ENCODE data around the gene MRPL50. TPM values are rescaled to one million over a fixed set of nuclear protein-coding genes. Genes with fewer than 3 reads are reported as not detected.

MRPL50 gene
- polyA plus RNA-seq (2011; rRNA removed) (37.6 and 42.5 TPM in 2 replicates), polyA plus RNA-seq (2017; fragmentation: RNase III; extraction: RNeasy Plus Mini Kit Qiagen cat#74134 plus additional on column Dnase treatment) (23.7 to 24.7 TPM (median 23.9 TPM) in 3 replicates), polyA minus RNA-seq (2011; rRNA and poly(A)+ RNA removed) (2.1 and 2.7 TPM in 2 replicates)
- 7.7 and 8.3 TPM in 2 replicates for polyA plus RNA-seq (2012; cell fraction: cytosol; rRNA removed)
- polyA plus RNA-seq (2012; cell fraction: nucleus; rRNA removed), result 2.0 and 3.6 TPM in 2 replicates

GRCh38 chr9:101398068-101398929, at the start of gene MRPL50, which contains the start of gene ZNF189:
TSS of gene MRPL50 (minus strand) at chr9:101398618. CDS start at chr9:101398592, 26 bp downstream.
TSS of gene ZNF189 (plus strand) at chr9:101398851. CDS start at chr9:101399157, 306 bp downstream.
- peak within 1 kb of the TSS; percentile 89 to 95 for H3K27ac ChIP-seq
- peaks cover 63% of the 10 kb centered on the region for H3K9me3 ChIP-seq
- FAIRE-seq (no peak), ATAC-seq (peak; percentile 99), DNase-seq (ENCODE audit: low read depth in 1 of 2, low spot score in 1 of 2) (peak; percentile 96 to 98)
- ChIA-PET CTCF (interaction anchor here (1.3 to 2.4 kb wide), 4 partner anchors 10 to 132 kb away, joined by 4 to 17 read pairs (median 4); no protein-coding TSS in a partner anchor), POLR2A (interaction anchor here (0.6 to 1.3 kb wide), 21 partner anchors 10 to 279 kb away, joined by 3 to 12 read pairs (median 5); partner anchors contain the start of gene RNF20)
- peak within 1 kb of the TSS; percentile 95 for H3K4me2 ChIP-seq
- WGBS (ENCODE audit: missing lambda C conversion rate), result 1% methylated on average over 37 of the region's 44 CpGs
- TF ChIP-seq HOXB13 (CRISPR knock-in tag; IDR thresholded peaks at IDR 0.05; ENCODE audit: low read depth) (no peak), POLR2AphosphoS2 (conservative IDR thresholded peaks at IDR 0.05; ENCODE audit: low read length) (no peak), RFX5 (IDR thresholded peaks at IDR 0.05) (peak; percentile 52; the same call in 1 of the 2 replicates), HDAC2 (IDR thresholded peaks at IDR 0.05) (no peak), JUN (IDR thresholded peaks at IDR 0.05) (peak; percentile 63 to 64; a peak in 3 of 5 replicates), ZNF302 (CRISPR knock-in tag; IDR thresholded peaks at IDR 0.05) (no peak), POLR2A (IDR thresholded peaks at IDR 0.05; ENCODE audit: low read length) (peak; percentile 74), REST (IDR thresholded peaks at IDR 0.05) (no peak), CEBPB (IDR thresholded peaks at IDR 0.05) (no peak; a peak in 1 of 4 replicates), KDM1A (IDR thresholded peaks at IDR 0.05; ENCODE audit: low read depth) (no peak), TP53 (CRISPR knock-in tag; IDR thresholded peaks at IDR 0.05) (no peak), PHF8 (IDR thresholded peaks at IDR 0.05; ENCODE audit: borderline replicate concordance, low read depth) (0 out of 2 replicates have a peak, but pooled peaks have one; percentile 60), BHLHE40 (IDR thresholded peaks at IDR 0.05; ENCODE audit: low read depth, low read length) (no peak), HOXB5 (CRISPR knock-in tag; IDR thresholded peaks at IDR 0.05) (no peak), ELK1 (IDR thresholded peaks at IDR 0.05; ENCODE audit: low read depth, low read length) (no peak), RARB (CRISPR knock-in tag; IDR thresholded peaks at IDR 0.05) (no peak), BCL3 (IDR thresholded peaks at IDR 0.05) (0 out of 3 replicates have a peak, but pooled peaks have one; percentile 31), EHMT2 (IDR thresholded peaks at IDR 0.05; ENCODE audit: low read depth) (no peak), HOXA7 (CRISPR knock-in tag; IDR thresholded peaks at IDR 0.05) (0 out of 2 replicates have a peak, but pooled peaks have one; percentile 42), MAX (IDR thresholded peaks at IDR 0.05) (peak; percentile 44), ATOH8 (CRISPR knock-in tag; IDR thresholded peaks at IDR 0.05; ENCODE audit: low read depth) (no peak)
- H3K4me3 ChIP-seq, result peak within 1 kb of the TSS; percentile 56
- peaks cover 10% of the 10 kb centered on the region; the same call in 1 of the 3 replicates for H3K4me1 ChIP-seq

Measured in A549 (cell line).